ENCODE data around the gene NRARP.
"Not testable (repeated sequence)": the region's sequence is repeated elsewhere in the genome, so short reads cannot be mapped to it uniquely, and the experiment has no call there.

Gene NRARP

DNA sequence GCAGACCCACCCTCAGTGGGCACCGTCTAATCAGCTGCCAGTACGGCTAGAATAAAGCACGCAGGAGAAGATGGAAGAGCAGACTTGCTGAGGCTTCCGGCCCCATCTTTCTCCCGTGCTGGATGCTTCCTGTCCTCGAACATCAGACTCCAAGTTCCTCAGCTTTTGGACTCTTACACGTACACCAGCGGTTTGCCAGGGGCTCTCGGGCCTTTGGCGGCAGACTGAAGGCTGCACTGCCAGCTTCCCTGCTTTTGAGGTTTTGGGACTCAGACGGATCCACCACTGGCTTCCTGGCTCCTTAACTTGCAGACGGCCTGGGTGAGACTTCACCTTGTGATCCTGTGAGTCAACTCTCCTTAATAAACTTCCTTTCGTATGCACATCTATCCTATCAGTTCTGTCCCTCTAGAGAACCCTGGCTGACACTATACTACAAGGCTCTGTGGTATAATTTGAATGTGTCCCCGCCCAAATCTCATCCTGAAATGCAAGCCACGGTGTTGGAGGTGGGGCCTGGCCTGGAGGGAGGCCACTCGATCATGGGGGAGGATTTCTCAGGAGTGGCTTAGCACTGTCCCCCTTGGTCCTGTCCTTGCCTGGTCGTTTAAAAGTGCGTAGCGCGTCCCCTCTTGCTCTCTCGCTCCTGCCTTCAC lies 31.1 kb upstream of the NRARP start:
- H3K4me1 ChIP-seq (ENCODE audit: control insufficient read depth, insufficient read depth, low read length), result no peaks in the 10 kb centered on the region
- H3K4me2 ChIP-seq (ENCODE audit: low read length), result no peak overlapping the region
- no peak overlapping the region for H3K4me3 ChIP-seq (ENCODE audit: low read length)
- H3K36me3 ChIP-seq (ENCODE audit: insufficient read depth, low read length), result no peaks in the 10 kb centered on the region
- no peaks in the 10 kb centered on the region for H3K27me3 ChIP-seq (ENCODE audit: control insufficient read depth, insufficient read depth, low read length)
- peaks cover 4% of the 10 kb centered on the region for H3K9me3 ChIP-seq (replicated peaks; ENCODE audit: low read length)
- no peak overlapping the region for H3K9ac ChIP-seq (ENCODE audit: low read depth, low read length)

DNA sequence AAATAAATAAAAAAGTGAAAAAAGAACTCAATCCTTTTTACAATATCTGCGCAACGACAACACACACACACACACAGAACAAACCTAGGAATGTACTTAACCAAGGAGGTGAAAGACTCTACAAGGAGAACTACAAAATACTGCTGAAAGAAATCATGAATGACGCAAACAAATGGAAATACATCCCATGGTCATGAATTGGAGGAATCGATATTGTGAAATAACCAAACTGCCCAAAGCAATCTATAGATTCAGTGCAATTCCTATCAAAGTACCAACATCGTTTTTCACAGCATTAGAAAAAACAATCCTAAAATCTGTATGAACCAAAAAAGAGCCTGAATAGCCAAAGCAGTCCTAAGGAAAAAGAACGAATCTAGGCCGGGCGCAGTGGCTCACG lies 29.9 kb upstream of the NRARP start:
- Histone ChIP-seq H3K9ac (ENCODE audit: low read depth, low read length) (no peak overlapping the region), H3K4me1 (ENCODE audit: control insufficient read depth, insufficient read depth, low read length) (no peaks in the 10 kb centered on the region), H3K36me3 (ENCODE audit: insufficient read depth, low read length) (no peaks in the 10 kb centered on the region), H3K27me3 (ENCODE audit: control insufficient read depth, insufficient read depth, low read length) (no peaks in the 10 kb centered on the region), H3K4me3 (ENCODE audit: low read length) (no peak overlapping the region), H3K9me3 (replicated peaks; ENCODE audit: low read length) (peaks cover 3% of the 10 kb centered on the region), H3K4me2 (ENCODE audit: low read length) (no peak overlapping the region)

DNA sequence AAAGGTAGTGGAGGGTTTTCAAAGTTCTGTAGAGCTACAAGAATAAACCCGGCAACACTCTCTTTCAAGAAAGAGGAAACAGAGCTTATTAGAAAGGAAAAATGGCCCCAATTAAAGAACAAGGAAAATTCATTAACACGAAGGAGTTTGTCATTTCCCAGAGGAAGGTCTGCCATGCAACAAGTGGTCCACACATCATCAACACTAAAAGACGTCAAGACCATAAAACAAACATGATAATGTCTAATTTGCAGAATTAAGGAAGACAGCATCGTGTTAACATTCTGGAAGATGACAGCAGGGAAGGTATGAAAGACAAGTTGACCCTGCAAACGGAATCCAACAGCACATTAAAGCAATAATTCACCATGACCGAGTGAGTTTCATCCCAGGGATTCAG lies 28.6 kb upstream of the NRARP start:
- H3K36me3 ChIP-seq (ENCODE audit: insufficient read depth, low read length), result no peaks in the 10 kb centered on the region
- no peak overlapping the region for H3K4me2 ChIP-seq (ENCODE audit: low read length)
- no peak overlapping the region for H3K4me3 ChIP-seq (ENCODE audit: low read length)
- H3K9me3 ChIP-seq (replicated peaks; ENCODE audit: low read length), result no peaks in the 10 kb centered on the region
- no peak overlapping the region for H3K9ac ChIP-seq (ENCODE audit: low read depth, low read length)
- no peaks in the 10 kb centered on the region for H3K4me1 ChIP-seq (ENCODE audit: control insufficient read depth, insufficient read depth, low read length)
- H3K27me3 ChIP-seq (ENCODE audit: control insufficient read depth, insufficient read depth, low read length), result no peaks in the 10 kb centered on the region

DNA sequence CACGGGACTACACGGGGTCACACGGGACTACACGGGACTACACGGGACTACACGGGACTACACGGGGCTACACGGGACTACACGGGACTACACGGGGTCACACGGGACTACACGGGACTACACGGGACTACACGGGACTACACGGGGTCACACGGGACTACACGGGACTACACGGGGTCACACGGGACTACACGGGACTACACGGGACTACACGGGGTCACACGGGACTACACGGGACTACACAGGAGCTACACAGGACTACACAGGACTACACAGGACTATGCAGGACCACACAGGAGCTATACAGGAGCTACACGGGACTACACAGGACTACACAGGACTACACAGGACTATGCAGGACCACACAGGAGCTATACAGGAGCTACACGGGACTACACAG lies 27.5 kb upstream of the NRARP start:
- not testable (repeated sequence) for H3K27me3 ChIP-seq (ENCODE audit: control insufficient read depth, insufficient read depth, low read length); H3K4me1 ChIP-seq (ENCODE audit: control insufficient read depth, insufficient read depth, low read length); H3K4me3 ChIP-seq (ENCODE audit: low read length); H3K9me3 ChIP-seq (replicated peaks; ENCODE audit: low read length); H3K36me3 ChIP-seq (ENCODE audit: insufficient read depth, low read length); H3K9ac ChIP-seq (ENCODE audit: low read depth, low read length); H3K4me2 ChIP-seq (ENCODE audit: low read length)

DNA sequence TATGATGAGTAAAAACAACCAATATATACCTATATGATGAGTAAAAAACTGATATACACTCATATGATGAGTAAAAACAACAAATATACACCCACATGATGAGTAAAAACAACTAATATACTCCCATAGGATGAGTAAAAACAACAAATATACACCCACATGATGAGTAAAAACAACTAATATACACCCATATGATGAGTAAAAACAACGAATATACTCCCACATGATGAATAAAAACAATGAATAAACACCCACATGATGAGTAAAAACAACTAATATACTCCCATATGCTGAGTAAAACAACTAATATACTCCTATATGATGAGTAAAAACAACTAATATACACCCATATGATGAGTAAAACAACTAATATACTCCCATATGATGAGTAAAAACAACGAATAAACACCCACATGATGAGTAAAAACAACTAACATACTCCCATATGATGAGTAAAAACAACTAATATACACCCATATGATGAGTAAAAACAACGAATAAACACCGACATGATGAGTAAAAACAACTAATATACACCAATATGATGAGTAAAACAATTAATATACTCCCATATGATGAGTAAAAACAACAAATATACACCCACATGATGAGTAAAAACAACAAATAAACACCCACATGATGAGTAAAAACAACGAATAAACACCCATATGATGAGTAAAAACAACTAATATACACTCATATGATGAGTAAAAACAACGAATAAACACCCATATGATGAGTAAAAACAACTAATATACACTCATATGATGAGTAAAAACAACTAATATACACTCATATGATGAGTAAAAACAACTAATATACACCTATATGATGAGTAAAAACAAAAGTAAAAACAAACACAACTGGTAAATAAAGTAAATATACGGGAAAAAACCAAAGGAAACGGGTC lies 25.8 kb upstream of the NRARP start:
- H3K27me3 ChIP-seq (ENCODE audit: control insufficient read depth, insufficient read depth, low read length); H3K9me3 ChIP-seq (replicated peaks; ENCODE audit: low read length); H3K36me3 ChIP-seq (ENCODE audit: insufficient read depth, low read length); H3K9ac ChIP-seq (ENCODE audit: low read depth, low read length); H3K4me1 ChIP-seq (ENCODE audit: control insufficient read depth, insufficient read depth, low read length); H3K4me3 ChIP-seq (ENCODE audit: low read length); H3K4me2 ChIP-seq (ENCODE audit: low read length): not testable (repeated sequence)

DNA sequence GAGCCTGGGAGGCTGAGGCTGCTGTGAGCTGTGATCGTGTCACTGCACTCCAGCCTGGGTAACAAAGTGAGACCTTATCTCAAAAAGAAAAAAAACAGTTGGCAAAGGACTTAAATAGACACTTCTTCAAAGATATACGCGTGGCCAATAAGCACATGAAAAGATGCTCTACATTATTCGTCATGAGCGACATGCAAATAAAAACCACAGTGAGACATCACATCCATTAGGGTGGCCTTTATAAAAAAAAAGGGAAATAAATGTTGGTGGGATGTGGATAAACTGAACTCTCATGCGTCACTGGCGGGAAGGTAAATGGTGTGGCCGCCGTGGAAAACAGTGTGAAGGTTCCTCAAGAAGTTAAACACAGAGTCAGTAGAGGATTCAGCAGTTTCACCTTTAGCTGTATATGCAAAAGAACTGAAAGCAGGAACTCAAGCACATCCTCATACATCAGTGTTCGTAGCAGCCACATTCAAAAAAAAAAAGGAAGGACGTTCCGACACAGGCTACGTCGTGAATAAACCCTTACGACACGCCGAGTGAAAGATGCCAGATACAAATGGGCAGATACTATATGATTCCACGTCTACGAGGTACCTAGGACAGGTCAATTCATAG lies 24.5 kb upstream of the NRARP start:
- Histone ChIP-seq H3K9me3 (replicated peaks; ENCODE audit: low read length) (no peaks in the 10 kb centered on the region), H3K4me1 (ENCODE audit: control insufficient read depth, insufficient read depth, low read length) (no peaks in the 10 kb centered on the region), H3K27me3 (ENCODE audit: control insufficient read depth, insufficient read depth, low read length) (no peaks in the 10 kb centered on the region), H3K36me3 (ENCODE audit: insufficient read depth, low read length) (no peaks in the 10 kb centered on the region), H3K4me2 (ENCODE audit: low read length) (no peak overlapping the region), H3K9ac (ENCODE audit: low read depth, low read length) (no peak overlapping the region), H3K4me3 (ENCODE audit: low read length) (no peak overlapping the region)

DNA sequence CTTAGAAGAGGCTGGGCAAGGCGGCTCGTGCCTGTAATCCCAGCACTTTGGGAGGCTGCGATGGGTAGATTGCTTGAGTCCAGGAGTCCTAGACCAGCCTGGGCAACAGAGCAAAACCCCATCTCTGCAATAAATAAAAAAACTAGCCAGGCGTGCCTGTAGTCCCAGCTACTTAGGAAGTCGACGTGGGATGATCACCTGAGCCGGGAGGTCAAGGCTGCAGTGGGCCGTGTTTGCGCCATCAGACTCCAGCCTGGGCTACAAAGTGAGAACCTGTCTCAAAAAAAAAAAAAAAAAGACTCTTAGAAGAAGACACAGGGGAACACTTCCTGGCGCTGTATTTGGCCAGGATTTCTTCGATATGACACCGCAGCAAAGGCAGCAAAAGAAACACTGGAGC lies 23.7 kb upstream of the NRARP start:
- no peak overlapping the region for H3K4me2 ChIP-seq (ENCODE audit: low read length)
- no peak overlapping the region for H3K4me3 ChIP-seq (ENCODE audit: low read length)
- H3K9me3 ChIP-seq (replicated peaks; ENCODE audit: low read length), result no peaks in the 10 kb centered on the region
- no peaks in the 10 kb centered on the region for H3K27me3 ChIP-seq (ENCODE audit: control insufficient read depth, insufficient read depth, low read length)
- H3K4me1 ChIP-seq (ENCODE audit: control insufficient read depth, insufficient read depth, low read length), result no peaks in the 10 kb centered on the region
- H3K36me3 ChIP-seq (ENCODE audit: insufficient read depth, low read length), result no peaks in the 10 kb centered on the region
- H3K9ac ChIP-seq (ENCODE audit: low read depth, low read length), result no peak overlapping the region

DNA sequence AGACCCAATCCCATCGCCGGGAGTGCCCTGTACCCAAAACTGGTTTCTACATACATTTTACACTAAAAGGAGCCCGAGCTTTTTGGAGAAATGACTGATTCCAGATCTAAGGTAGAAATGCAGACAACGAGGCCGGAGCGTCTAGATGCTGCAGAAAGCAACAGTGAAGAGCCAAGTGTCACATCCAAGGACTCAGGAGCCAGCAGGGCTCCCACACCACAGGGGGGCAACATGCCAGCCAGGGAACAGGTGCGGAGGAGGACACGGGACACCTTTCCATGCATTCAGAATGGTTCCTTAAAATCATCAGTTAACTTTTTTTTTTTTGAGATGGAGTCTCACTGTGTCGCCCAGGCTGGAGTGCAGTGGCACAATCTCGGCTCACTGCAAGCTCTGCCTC lies 23.1 kb upstream of the NRARP start:
- no peak overlapping the region for H3K4me3 ChIP-seq (ENCODE audit: low read length)

DNA sequence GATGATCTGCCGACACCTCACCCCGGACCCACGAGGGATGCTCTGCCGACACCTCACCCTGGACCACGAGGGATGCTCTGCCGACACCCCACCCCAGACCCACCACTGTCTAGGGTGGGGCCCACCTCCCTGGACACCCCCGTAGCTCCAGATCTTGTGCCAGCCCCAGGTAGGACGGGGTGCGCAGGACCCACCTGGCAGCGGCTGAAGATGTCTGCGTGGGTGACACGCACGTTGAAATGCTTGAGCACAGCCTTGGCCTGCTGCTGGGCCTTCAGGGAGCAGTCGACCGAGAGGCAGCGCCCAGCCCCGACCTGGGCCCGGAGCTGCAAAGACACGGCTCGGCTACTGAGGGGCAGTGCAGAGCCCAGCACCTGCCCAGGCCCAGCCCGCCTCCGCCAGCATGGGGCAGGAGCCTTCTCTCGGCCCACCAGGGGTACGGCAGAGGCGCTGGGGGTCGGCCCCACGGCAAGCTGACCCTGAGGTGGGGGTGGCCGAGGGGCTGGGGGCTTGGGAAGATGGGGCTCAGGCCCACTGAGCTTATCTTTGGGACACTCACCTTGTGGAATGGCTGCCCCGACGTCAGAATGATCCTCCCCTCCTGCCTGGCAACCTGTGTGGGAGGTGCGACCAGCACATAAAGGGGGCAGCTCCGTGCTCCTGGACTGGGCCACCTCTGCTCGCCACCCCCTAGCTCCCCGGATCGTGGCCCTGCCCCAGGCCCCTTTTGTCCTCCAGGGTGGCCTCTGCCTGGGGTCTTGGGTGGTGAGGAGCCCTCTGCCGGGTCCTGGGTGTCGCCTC lies 21.7 kb upstream of the NRARP start:
- no peaks in the 10 kb centered on the region for H3K27me3 ChIP-seq (ENCODE audit: control insufficient read depth, insufficient read depth, low read length)
- H3K36me3 ChIP-seq (ENCODE audit: insufficient read depth, low read length), result no peaks in the 10 kb centered on the region
- no peak overlapping the region for H3K4me2 ChIP-seq (ENCODE audit: low read length)
- H3K9me3 ChIP-seq (replicated peaks; ENCODE audit: low read length), result no peaks in the 10 kb centered on the region
- no peak overlapping the region for H3K4me3 ChIP-seq (ENCODE audit: low read length)
- peaks cover 2% of the 10 kb centered on the region for H3K4me1 ChIP-seq (ENCODE audit: control insufficient read depth, insufficient read depth, low read length)
- no peak overlapping the region for H3K9ac ChIP-seq (ENCODE audit: low read depth, low read length)

More for the DNA sequence above, 23.1 kb upstream of the NRARP start:
- Histone ChIP-seq H3K27me3 (ENCODE audit: control insufficient read depth, insufficient read depth, low read length) (no peaks in the 10 kb centered on the region), H3K9ac (ENCODE audit: low read depth, low read length) (no peak overlapping the region), H3K9me3 (replicated peaks; ENCODE audit: low read length) (no peaks in the 10 kb centered on the region), H3K4me1 (ENCODE audit: control insufficient read depth, insufficient read depth, low read length) (no peaks in the 10 kb centered on the region), H3K4me2 (ENCODE audit: low read length) (no peak overlapping the region), H3K36me3 (ENCODE audit: insufficient read depth, low read length) (no peaks in the 10 kb centered on the region)

DNA sequence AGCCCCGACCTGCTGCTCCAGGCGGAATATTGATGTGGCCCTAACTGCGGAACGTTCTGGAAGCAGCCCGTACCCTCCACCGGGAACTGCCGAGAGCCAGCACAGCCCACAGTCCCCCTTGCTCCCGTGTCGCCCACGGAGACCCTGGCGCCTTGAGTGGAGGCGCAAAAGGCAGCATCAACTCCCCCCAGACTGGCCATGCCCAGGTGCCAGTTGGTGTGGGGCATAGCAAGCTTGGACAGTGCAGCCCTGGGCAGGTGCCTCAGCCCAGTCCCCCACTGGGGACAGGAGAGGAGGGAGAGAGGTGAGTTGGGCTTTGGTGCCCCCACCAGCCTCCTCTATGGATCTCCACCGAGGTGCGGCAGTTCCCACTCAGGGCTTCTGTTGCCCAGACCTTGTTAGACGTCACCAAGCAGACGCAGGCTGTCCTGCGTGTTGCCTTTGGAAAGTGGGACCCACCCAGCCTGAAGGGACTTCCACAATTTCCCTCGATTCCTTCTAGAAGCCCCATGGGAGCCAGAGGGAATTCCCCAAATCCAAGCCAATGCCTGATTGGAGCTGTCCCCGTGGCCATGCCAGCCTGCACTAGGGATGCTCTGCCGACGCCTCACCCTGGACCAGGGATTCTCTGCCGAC lies 19.8 kb upstream of the NRARP start:
- no peaks in the 10 kb centered on the region for H3K36me3 ChIP-seq (ENCODE audit: insufficient read depth, low read length)
- H3K9me3 ChIP-seq (replicated peaks; ENCODE audit: low read length), result no peaks in the 10 kb centered on the region
- H3K4me3 ChIP-seq (ENCODE audit: low read length), result no peak overlapping the region
- no peak overlapping the region for H3K9ac ChIP-seq (ENCODE audit: low read depth, low read length)
- H3K4me1 ChIP-seq (ENCODE audit: control insufficient read depth, insufficient read depth, low read length), result peaks cover 3% of the 10 kb centered on the region
- H3K27me3 ChIP-seq (ENCODE audit: control insufficient read depth, insufficient read depth, low read length), result no peaks in the 10 kb centered on the region
- H3K4me2 ChIP-seq (ENCODE audit: low read length), result no peak overlapping the region

Data from skeletal muscle satellite cell (primary cell).